GM12892 (cell line): ENCODE data around the gene KCTD1.

ENCODE experiments used
- POLR2A ChIP-seq: IDR thresholded peaks from 2 replicates; pipeline ENCODE4 v1.6.1; 2011; ENCODE audit warnings: low read depth, low read length, control low read depth
- POLR2AphosphoS5 ChIP-seq: IDR thresholded peaks from 2 replicates; pipeline ENCODE4 v1.6.1; 2011; ENCODE audit warnings: low read depth, low read length, control low read depth

DNA sequence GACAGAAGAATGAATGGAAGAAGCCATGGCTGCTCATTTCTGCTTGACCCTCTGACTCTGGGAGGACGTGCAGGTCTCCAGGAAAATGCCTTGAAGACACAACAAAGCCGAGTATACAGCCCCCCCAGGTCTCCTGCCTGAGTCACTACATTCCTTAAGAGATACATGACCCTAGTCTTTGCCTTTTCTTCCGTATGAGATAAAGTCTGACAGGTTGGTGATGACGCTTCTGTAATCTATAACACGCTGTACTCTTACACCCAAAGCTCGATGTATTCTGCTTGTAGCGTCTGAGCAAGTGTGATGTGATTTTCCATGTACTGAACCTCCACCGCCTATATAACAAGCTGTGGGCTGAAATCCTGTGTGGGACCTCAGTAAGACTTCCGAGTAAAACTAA, 77.3 kb downstream of the KCTD1 start:
- TF ChIP-seq POLR2A = no peak
- TF ChIP-seq POLR2AphosphoS5 = no peak
